ENCODE measurements around the gene MARCHF4. TPM values are rescaled to one million over a fixed set of nuclear protein-coding genes. Genes with fewer than 3 reads are reported as not detected.
"Not testable (repeated sequence)": the region's sequence is repeated elsewhere in the genome, so short reads cannot be mapped to it uniquely, and the experiment has no call there.

MARCHF4 gene
- total RNA-seq, 2 experiments from 2014 or later = not detected

GRCh38 chr2:216387262-216387661, 15.0 kb upstream of the MARCHF4 start:
- Mint-ChIP-seq H3K36me3 (ENCODE audit: low read depth) (no peaks in the 10 kb centered on the region), H3K9me3 (no peaks in the 10 kb centered on the region), H3K4me1 (ENCODE audit: low read depth) (peaks cover 18% of the 10 kb centered on the region), H3K4me3 (no peak overlapping the region), H3K27ac (no peak overlapping the region), H3K27me3 (no peaks in the 10 kb centered on the region)
- intact Hi-C loops (cut with DNase I, micrococcal nuclease) = no loop called here
- POLR2A ChIA-PET = no interaction called here
- Histone ChIP-seq H3K36me3 (ENCODE audit: insufficient read depth, low read length) (no peaks in the 10 kb centered on the region), H3K27me3 (ENCODE audit: control insufficient read depth in 1 of 2, insufficient read depth in 2 of 2, low read length in 2 of 2) (no peaks in the 10 kb centered on the region), H3K4me1 (ENCODE audit: insufficient read depth, low read length) (peaks cover 11% of the 10 kb centered on the region), H3K9me3 (ENCODE audit: control insufficient read depth in 1 of 2, insufficient read depth in 1 of 2, low read length in 2 of 2) (no peaks in the 10 kb centered on the region), H3K27ac (ENCODE audit: low read depth in 1 of 2, low read length in 2 of 2) (no peak overlapping the region), H3K4me3 (ENCODE audit: low read length) (no peak overlapping the region)
- ATAC-seq (ENCODE audit: poor library complexity) (no peak), DNase-seq (no peak)
- CTCF ChIA-PET = no interaction called here
- TF ChIP-seq CTCF (IDR thresholded peaks at IDR 0.05) = no peak

- Mint-ChIP-seq H3K4me3 (no peak overlapping the region), H3K27me3 (no peaks in the 10 kb centered on the region), H3K36me3 (ENCODE audit: low read depth) (no peaks in the 10 kb centered on the region), H3K4me1 (ENCODE audit: low read depth) (peaks cover 18% of the 10 kb centered on the region), H3K9me3 (no peaks in the 10 kb centered on the region), H3K27ac (no peak overlapping the region)
- ATAC-seq (ENCODE audit: poor library complexity) = no peak
- Histone ChIP-seq H3K4me3 (ENCODE audit: low read length) (no peak overlapping the region), H3K36me3 (ENCODE audit: insufficient read depth, low read length) (no peaks in the 10 kb centered on the region), H3K4me1 (ENCODE audit: insufficient read depth, low read length) (peaks cover 11% of the 10 kb centered on the region), H3K27ac (ENCODE audit: low read depth in 1 of 2, low read length in 2 of 2) (no peak overlapping the region), H3K9me3 (ENCODE audit: control insufficient read depth in 1 of 2, insufficient read depth in 1 of 2, low read length in 2 of 2) (no peaks in the 10 kb centered on the region), H3K27me3 (ENCODE audit: control insufficient read depth in 1 of 2, insufficient read depth in 2 of 2, low read length in 2 of 2) (no peaks in the 10 kb centered on the region)
- POLR2A ChIA-PET = no interaction called here
- no peak for DNase-seq
- TF ChIP-seq CTCF (IDR thresholded peaks at IDR 0.05) = no peak
- CTCF ChIA-PET = no interaction called here
- intact Hi-C loops (cut with DNase I, micrococcal nuclease) = no loop called here
Measured at GRCh38 chr2:216385478-216385877, 13.2 kb upstream of the MARCHF4 start.

- H3K9me3 Mint-ChIP-seq = not testable (repeated sequence)
Measured at GRCh38 chr2:216384409-216384808, 12.1 kb upstream of the MARCHF4 start.

GRCh38 chr2:216379977-216380376, 7.7 kb upstream of the MARCHF4 start:
- ATAC-seq (ENCODE audit: poor library complexity) (no peak), DNase-seq (no peak)
- Mint-ChIP-seq H3K4me1 (ENCODE audit: low read depth) (no peaks in the 10 kb centered on the region), H3K9me3 (no peaks in the 10 kb centered on the region), H3K36me3 (ENCODE audit: low read depth) (no peaks in the 10 kb centered on the region), H3K27ac (no peak overlapping the region), H3K27me3 (no peaks in the 10 kb centered on the region), H3K4me3 (no peak overlapping the region)
- intact Hi-C loops (cut with DNase I, micrococcal nuclease) = no loop called here
- no peaks in the 10 kb centered on the region for H3K4me1 ChIP-seq (ENCODE audit: insufficient read depth, low read length)
- no peak overlapping the region for H3K4me3 ChIP-seq (ENCODE audit: low read length)
- no peak for TF ChIP-seq CTCF (IDR thresholded peaks at IDR 0.05)
- H3K36me3 ChIP-seq (ENCODE audit: insufficient read depth, low read length) = no peaks in the 10 kb centered on the region
- ChIA-PET CTCF (no interaction called here), POLR2A (no interaction called here)
- H3K27ac ChIP-seq (ENCODE audit: low read depth in 1 of 2, low read length in 2 of 2) = no peak overlapping the region
- H3K27me3 ChIP-seq (ENCODE audit: control insufficient read depth in 1 of 2, insufficient read depth in 2 of 2, low read length in 2 of 2) = no peaks in the 10 kb centered on the region
- no peaks in the 10 kb centered on the region for H3K9me3 ChIP-seq (ENCODE audit: control insufficient read depth in 1 of 2, insufficient read depth in 1 of 2, low read length in 2 of 2)

More at GRCh38 chr2:216384409-216384808, 12.1 kb upstream of the MARCHF4 start:
- DNase-seq; H3K36me3 Mint-ChIP-seq (ENCODE audit: low read depth); H3K36me3 ChIP-seq (ENCODE audit: insufficient read depth, low read length); H3K27me3 Mint-ChIP-seq; H3K27ac Mint-ChIP-seq; H3K27ac ChIP-seq (ENCODE audit: low read depth in 1 of 2, low read length in 2 of 2); CTCF ChIA-PET; H3K4me3 ChIP-seq (ENCODE audit: low read length); intact Hi-C loops (cut with DNase I, micrococcal nuclease); POLR2A ChIA-PET; H3K4me3 Mint-ChIP-seq; H3K27me3 ChIP-seq (ENCODE audit: control insufficient read depth in 1 of 2, insufficient read depth in 2 of 2, low read length in 2 of 2); ATAC-seq (ENCODE audit: poor library complexity); H3K9me3 ChIP-seq (ENCODE audit: control insufficient read depth in 1 of 2, insufficient read depth in 1 of 2, low read length in 2 of 2): not testable (repeated sequence)
- H3K4me1 ChIP-seq (ENCODE audit: insufficient read depth, low read length) = peaks cover 11% of the 10 kb centered on the region
- peaks cover 18% of the 10 kb centered on the region for H3K4me1 Mint-ChIP-seq (ENCODE audit: low read depth)

Data from CD4-positive, alpha-beta T cell (primary cell).